SH-SY5Y (cell line): ENCODE results near the gene ABCC1.

Experiments used
- GATA2 ChIP-seq: IDR thresholded peaks from 2 replicates; pipeline ENCODE4 v1.6.1; 2011; ENCODE audit warnings: mild to moderate bottlenecking, low read depth, low read length
- GATA3 ChIP-seq: IDR thresholded peaks from 2 replicates; pipeline ENCODE4 v1.6.1; 2011; ENCODE audit warnings: low read depth, mild to moderate bottlenecking, low read length, moderate library complexity

GRCh38 chr16:16111639-16112038 lies 162.2 kb downstream of the ABCC1 start:
- TF ChIP-seq GATA2 (no peak), GATA3 (no peak)
